NCI-H187 treated with DMSO at 0.1 percent for 48 hours (cell line): Measurements from ENCODE around the gene FKBP9.
A peak's percentile ranks its signal among the peaks of the same experiment; 100 is the strongest.
"Not testable (repeated sequence)": the region's sequence is repeated elsewhere in the genome, so short reads cannot be mapped to it uniquely, and the experiment has no call there.

Source experiments
- DNase-seq: peaks from one replicate; lab custom pipeline; 2025; lab: John Stamatoyannopoulos, UW

Gene FKBP9

GRCh38 chr7:32948202-32948601, 9.0 kb upstream of the FKBP9 start:
- DNase-seq, result no peak

- DNase-seq, result no peak
These were observed 4.4 kb upstream of the FKBP9 start for GRCh38 chr7:32952876-32953275.

- no peak for DNase-seq
These were observed 1.1 kb downstream of the FKBP9 start for GRCh38 chr7:32958046-32959025.

- not testable (repeated sequence) for DNase-seq
These were observed 6.7 kb downstream of the FKBP9 start for GRCh38 chr7:32963880-32964301.

DNA sequence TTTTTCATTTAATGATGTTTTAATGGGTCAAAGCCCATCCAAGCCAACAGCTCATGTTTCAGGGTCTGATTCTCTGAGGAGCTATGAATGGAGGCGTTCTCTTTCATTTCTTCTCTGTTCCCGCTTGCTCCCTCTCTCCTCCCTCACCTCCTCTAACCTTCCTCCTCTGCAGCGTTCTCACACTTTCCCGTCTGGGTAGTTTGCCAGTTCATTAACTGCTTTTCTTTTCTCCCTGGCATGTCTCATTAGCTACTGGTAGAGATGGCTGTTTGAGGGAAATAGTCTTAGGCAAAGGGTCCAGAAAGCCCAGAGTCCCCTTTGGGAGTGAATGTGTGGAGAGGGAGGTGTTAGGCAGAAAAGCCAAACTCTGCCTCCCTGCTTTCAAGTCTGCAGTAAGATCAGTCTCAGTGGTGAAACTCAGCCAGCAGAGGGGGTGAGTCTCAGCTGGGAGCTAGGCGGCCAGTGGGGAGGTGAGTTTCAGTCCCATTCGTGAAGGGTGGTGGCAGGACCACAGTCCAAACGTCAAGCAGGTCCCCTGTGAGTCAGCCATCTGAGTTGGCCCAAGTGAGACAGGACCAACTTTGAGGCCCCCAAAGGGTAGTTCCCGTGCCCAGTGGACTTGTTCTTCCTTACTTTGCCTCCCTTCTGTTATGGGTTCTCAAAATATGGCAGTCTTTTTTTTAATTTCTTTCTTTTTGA, 7.4 kb downstream of the FKBP9 start:
- not testable (repeated sequence) for DNase-seq

GRCh38 chr7:32966489-32967267, 9.4 kb downstream of the FKBP9 start:
- not testable (repeated sequence) for DNase-seq

- not testable (repeated sequence) for DNase-seq
These were observed 10.0 kb downstream of the FKBP9 start for GRCh38 chr7:32967268-32967582.

DNA sequence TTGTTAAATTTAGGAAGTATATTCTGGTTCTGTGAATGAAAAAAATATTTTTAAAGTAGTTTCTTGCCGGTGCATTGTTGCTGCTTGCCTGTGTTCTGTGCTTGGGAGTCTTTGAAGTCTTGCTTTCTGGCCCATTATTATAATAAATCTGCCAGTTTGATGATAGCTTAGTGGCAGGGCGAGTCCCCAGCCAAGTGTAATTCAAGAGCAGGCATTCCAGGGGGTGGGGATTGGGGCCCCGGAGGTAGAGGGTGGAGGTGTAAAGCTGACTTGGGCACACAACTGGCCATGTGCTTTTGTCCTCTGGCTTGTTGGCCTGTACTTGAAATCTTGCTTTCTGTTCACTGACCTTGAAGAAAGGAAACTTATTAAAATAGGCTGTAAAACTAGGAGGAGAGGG, 14.7 kb downstream of the FKBP9 start:
- not testable (repeated sequence) for DNase-seq

- not testable (repeated sequence) for DNase-seq
These were observed 19.9 kb downstream of the FKBP9 start for GRCh38 chr7:32977159-32977558.

- not testable (repeated sequence) for DNase-seq
These were observed 22.0 kb downstream of the FKBP9 start for GRCh38 chr7:32979246-32979645.

GRCh38 chr7:32979902-32980301, 22.7 kb downstream of the FKBP9 start:
- not testable (repeated sequence) for DNase-seq

DNA sequence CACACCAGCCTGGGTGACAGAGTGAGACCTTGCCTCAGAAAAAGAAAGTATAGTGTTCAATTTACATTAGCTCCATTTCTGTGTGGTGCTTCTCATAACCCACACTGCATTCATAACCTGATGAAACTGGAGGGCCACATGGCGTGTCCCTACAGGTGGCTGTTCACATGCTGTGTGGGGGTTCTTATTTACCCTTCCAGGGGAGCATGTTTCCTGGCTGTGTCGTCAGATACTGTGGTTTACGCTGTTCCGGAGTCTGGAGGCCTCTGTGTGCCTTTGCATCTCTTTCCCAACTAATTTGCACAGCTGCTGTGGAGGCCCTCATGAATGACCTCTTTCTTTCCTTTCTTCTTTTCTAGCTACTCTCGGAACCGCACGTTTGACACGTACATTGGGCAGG, 30.9 kb downstream of the FKBP9 start:
- DNase-seq, result not testable (repeated sequence)

- DNase-seq, result not testable (repeated sequence)
These were observed 33.9 kb downstream of the FKBP9 start for GRCh38 chr7:32991068-32991585.

DNA sequence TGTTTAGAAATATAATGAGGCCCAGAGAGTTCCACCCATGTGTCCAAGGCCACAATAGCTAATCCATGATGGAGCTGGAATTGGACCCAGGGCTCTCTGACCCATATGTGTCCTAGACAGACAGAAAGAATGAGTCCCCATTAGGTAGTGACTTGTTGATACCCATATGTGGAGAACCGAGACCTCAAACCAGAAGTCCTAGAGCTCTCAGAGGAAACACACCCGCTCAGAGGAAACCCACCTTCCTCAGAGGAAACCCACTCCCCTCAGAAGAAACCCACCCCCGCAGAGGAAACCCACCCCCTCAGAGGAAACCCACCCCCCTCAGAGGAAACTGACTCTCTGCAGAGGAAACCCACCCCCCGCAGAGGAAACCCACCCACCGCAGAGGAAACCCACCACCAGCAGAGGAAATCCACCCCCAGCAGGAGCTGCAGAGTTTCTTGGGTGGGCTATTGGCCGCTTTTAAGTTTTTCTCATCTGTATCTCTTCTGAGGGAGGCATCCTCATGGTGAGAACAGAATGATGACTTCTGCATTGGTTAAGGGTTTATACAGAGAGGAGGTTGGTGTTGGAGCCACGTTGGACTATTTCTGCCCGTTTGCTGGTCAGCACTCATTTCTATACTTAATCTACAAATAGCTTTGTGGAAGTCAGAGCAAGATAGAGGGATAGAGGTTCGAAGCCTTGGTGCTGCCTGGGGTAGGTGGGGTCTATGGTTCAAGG, 34.9 kb downstream of the FKBP9 start:
- not testable (repeated sequence) for DNase-seq

DNA sequence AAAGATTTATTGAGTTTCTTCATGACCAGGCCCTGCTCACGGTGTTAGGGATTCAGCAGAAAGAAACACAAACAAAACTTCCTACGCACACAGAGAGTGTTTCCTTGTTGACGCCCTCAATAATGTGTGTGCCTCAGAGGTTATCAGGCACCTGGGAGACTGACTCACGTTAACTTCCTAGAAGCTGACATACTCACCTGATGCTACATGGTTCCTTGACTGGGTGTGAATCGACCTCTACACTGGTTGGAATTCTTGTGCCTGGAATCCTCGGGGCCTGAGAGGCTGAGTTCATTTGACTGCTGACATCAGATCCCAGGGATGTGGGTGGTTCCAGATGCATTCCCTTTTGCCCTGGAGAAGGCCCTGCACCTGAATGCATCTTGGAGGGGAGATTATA, 35.5 kb downstream of the FKBP9 start:
- not testable (repeated sequence) for DNase-seq

DNA sequence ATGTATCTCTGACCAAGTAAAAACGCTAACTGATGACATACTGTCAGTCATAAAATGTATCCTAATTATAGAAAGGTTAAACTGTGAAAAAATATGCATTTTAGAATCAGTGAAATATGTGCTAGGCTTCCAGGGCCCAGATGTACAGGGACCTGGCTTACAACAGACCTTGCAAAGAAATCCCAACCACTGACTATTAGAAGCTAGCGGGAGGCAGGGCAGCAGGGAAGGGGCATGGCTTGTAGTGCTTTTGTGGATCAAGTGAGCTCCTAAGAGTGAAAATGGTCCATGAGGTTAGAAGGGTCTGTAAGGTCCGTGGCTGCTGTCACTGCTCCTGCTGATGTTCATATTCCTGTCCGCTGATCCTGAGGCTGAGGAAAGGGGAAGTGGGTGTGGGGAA, 40.7 kb downstream of the FKBP9 start:
- DNase-seq, result not testable (repeated sequence)

GRCh38 chr7:32998361-32999171, 41.3 kb downstream of the FKBP9 start:
- peak; percentile 37 for DNase-seq

DNA sequence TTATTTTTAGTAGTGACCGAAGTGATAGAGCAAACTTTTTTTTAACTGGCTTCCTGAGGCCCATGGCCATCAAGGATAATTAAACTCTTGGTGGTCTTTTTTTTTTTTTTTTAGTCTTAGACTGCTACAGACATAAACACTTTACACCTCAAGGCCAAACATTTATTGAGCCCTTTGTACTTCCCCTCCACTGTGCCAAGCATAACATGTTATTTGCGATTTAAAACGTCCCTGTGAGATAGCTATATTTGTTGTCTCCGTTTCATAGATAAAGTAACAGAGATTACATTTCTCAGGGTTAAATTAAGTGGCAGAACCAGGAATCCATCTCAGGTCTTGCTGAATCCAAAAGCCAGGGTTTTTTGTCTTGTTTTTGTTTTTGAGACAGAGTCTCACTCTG, 42.1 kb downstream of the FKBP9 start:
- DNase-seq, result not testable (repeated sequence)

- not testable (repeated sequence) for DNase-seq
These were observed 45.9 kb downstream of the FKBP9 start for GRCh38 chr7:33003111-33003510.

DNA sequence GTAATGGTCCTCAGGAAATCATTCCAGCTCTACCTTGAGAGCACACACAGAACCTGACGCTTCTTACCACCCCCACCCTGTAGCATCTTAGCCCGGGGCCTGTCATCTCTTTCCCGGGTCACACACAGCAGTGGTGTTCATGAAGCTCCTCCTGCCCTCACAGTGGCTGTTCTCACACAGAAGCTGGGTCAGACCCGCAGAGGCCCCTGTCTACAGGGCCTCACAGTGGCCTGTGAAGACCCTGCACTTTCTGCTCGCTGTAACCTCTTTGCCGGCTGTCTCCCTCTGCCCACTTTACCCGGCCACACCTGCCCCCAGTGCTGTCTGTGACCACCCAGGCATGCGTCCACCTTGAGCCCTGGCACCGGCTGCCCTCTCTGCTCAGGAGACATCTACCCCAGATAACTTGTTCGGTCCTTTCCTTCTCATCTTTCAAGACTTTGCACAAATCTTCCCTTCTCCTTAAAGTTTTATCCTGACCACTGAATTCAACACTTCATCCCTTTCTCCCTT, 46.9 kb downstream of the FKBP9 start:
- not testable (repeated sequence) for DNase-seq
